Right lobe of liver (tissue), 4 donors: ENCODE measurements around the gene HMG20B.

Experiments used
- CTCF ChIP-seq, 4 donors: fragments of 200-600 bp in 3 of 4; fragments of 450-650 bp in 1 of 4; IDR thresholded peaks; one replicate each; pipeline versions ENCODE4 v1.5.1 to v1.8.0; 2016 to 2022; ENCODE audit warnings: antibody characterized with exemption in 4 of 4, mild to moderate bottlenecking in 2 of 4
- POLR2A ChIP-seq: fragments of 450-650 bp; IDR thresholded peaks from one replicate; pipeline ENCODE4 v1.6.1; 2017; ENCODE audit warnings: antibody characterized with exemption, mild to moderate bottlenecking
- donor health status: DM: no; HTN: no; CAD: no.
- donor health status: DM: no; HTN: no; CAD: no.
- donor health status: DM: no; HTN: yes; CAD: no.

- TF ChIP-seq CTCF (IDR thresholded peaks at IDR 0.05) (no peak), POLR2A (no peak)
These were observed 30.5 kb downstream of the HMG20B start for GRCh38 chr19:3603121-3603811.
